Measurements from ENCODE around the gene GMCL2.

GMCL2 gene

DNA sequence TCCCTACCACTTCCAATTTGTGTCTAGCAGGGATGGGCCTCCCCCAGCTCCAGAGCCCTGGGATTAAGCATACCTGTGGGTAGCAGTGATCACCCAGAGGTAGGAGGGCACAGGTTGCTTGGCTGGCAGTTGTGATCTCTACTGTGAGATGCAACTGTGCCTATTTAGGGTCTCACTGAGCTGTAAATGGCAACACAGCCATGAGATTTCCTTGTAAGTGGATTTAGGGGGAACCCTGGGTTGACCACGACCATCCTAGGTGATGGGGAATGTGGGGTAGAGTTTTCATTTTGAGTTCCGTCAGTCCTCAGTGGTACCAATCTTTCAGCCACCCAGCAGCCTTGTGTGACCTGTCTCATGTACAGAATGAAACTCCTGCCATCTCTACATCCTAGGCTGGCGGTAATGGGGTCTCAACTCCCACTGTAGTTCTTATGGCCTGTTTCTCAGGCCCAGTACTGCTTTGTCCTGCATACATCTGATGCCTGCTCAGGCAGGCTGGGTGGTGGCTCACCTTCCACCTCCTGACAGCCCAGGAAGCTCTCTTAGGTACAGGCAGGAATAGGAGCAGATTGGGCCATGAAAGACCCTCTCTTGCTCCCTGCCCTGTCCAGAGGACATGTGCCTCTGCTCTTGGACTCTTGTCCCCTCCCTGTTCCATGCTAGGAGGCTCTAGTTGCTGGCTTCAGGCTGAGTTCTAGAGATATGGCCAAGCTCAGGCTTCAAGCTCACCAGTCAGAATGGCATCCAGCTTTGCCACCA is 25.3 kb upstream of the GMCL2 start:
- H3K27ac ChIP-seq (ENCODE audit: low read length), result no peak overlapping the region
- peaks cover 73 to 81% of the 10 kb centered on the region in 2 donors for H3K36me3 ChIP-seq (ENCODE audit: control insufficient read depth in 2 of 2, insufficient read depth in 2 of 2, low read length in 2 of 2)
- H3K4me3 ChIP-seq (ENCODE audit: low read length in 2 of 2), result no peak overlapping the region
- no peaks in the 10 kb centered on the region for H3K27me3 ChIP-seq (ENCODE audit: control insufficient read depth in 1 of 2, insufficient read depth in 2 of 2, low read length in 2 of 2)
- H3K4me1 ChIP-seq (ENCODE audit: control insufficient read depth, insufficient read depth, low read length), result peaks cover 3% of the 10 kb centered on the region
- H3K9me3 ChIP-seq (ENCODE audit: control insufficient read depth in 2 of 2, low read length in 2 of 2), result no peaks in the 10 kb centered on the region
- H3K9ac ChIP-seq (ENCODE audit: low read length in 2 of 2), result no peak overlapping the region

DNA sequence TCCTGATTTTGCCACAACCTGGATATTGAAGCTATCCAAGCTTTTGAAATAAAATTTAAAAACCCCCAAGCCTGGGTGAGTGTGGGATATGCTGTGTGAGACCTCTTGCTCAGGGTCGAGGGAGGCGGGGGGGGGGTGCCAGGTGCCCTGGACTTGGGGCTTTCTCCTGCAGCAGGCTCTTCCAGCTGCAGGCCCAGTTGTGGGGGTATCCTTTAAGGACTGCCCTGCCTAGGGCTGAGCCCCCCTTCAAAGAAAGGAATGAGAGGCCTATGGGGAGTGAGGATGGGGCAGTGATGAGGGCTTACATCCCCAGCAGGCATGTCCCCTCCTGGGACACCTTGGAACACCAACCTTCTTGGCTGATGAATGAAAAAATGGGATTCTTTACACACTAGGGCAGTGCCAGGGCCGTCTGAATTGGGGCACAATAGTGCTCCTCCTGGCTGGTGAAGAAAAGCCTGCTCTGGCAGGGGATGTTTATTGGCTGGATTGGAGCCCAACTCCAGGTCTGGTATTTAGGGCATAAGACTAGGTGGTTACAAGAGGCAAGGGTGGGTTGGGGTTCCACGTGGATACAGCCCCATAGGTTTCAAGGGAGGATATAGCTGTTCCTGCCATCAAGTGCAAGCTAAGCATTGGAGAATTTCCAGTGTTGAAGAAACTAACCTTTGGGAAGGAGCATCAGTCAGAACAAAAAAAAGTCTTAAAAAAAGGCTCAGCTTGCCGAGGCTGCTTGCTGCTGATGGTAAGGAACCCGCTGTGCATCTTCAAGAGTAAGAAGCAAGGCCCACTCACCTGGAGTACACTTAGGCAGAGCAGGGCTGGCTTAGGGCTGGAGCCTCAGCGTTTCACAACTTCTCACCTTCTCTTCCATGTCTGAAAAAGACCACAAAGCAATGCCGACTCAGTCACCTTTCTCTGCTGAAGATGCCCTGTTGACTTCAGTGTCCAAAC is 24.2 kb upstream of the GMCL2 start:
- Histone ChIP-seq H3K27me3 (ENCODE audit: control insufficient read depth in 1 of 2, insufficient read depth in 2 of 2, low read length in 2 of 2) (no peaks in the 10 kb centered on the region), H3K36me3 (ENCODE audit: control insufficient read depth in 2 of 2, insufficient read depth in 2 of 2, low read length in 2 of 2) (peaks cover 76 to 87% of the 10 kb centered on the region in 2 donors), H3K27ac (ENCODE audit: low read length) (no peak overlapping the region), H3K4me1 (ENCODE audit: control insufficient read depth, insufficient read depth, low read length) (peaks cover 13% of the 10 kb centered on the region), H3K9ac (ENCODE audit: low read length in 2 of 2) (peak overlapping the region in 1 of 2 donors; percentile 13), H3K9me3 (ENCODE audit: control insufficient read depth in 2 of 2, low read length in 2 of 2) (no peaks in the 10 kb centered on the region), H3K4me3 (ENCODE audit: low read length in 2 of 2) (no peak overlapping the region)

DNA sequence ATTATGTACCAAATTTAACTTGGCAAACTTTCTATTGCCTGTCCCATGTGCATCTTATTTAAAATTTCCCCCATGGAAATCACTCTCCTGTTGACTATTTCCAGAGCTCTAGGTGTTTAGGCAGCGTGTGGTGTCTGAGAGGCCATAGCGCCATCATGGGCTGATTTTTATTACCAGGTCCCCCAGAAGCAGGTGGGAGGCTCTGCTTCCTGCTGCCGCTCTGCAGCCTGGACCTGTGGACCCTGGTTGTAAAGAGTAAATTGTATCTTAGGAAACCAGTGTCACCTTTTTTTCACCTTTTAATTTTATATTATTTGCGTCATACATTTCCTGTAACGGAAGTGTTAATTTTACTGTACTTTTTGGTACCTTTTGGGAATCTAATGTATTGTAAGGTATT is 23.5 kb upstream of the GMCL2 start:
- Histone ChIP-seq H3K9me3 (ENCODE audit: control insufficient read depth in 2 of 2, low read length in 2 of 2) (no peaks in the 10 kb centered on the region), H3K27ac (ENCODE audit: low read length) (no peak overlapping the region), H3K4me1 (ENCODE audit: control insufficient read depth, insufficient read depth, low read length) (peaks cover 20% of the 10 kb centered on the region)

DNA sequence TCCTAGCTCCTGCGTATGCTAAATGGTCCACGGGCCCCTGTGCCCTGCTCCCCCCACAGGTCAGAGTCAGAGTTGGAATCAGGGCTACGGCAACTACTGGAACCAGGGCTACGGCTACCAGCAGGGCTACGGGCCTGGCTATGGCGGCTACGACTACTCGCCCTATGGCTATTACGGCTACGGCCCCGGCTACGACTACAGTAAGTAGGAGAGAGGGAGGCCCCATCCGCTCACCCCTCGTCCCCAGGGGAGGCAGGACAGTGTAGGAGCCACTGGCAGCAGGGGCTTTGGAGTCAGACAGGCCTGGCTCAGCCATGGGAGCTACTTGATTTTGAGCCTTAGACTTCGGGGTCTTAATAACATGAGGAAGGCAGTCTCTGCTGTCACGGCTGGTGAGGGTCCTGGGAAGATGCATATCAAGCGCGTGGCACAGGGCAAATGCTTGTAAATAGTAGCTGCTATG is 22.9 kb upstream of the GMCL2 start:
- peaks cover 24% of the 10 kb centered on the region for H3K4me1 ChIP-seq (ENCODE audit: control insufficient read depth, insufficient read depth, low read length)
- no peak overlapping the region for H3K9ac ChIP-seq (ENCODE audit: low read length in 2 of 2)

More for the DNA sequence above, 23.5 kb upstream of the GMCL2 start:
- peaks cover 71 to 81% of the 10 kb centered on the region in 2 donors for H3K36me3 ChIP-seq (ENCODE audit: control insufficient read depth in 2 of 2, insufficient read depth in 2 of 2, low read length in 2 of 2)
- H3K9ac ChIP-seq (ENCODE audit: low read length in 2 of 2), result no peak overlapping the region
- no peak overlapping the region for H3K4me3 ChIP-seq (ENCODE audit: low read length in 2 of 2)
- H3K27me3 ChIP-seq (ENCODE audit: control insufficient read depth in 1 of 2, insufficient read depth in 2 of 2, low read length in 2 of 2), result no peaks in the 10 kb centered on the region

DNA sequence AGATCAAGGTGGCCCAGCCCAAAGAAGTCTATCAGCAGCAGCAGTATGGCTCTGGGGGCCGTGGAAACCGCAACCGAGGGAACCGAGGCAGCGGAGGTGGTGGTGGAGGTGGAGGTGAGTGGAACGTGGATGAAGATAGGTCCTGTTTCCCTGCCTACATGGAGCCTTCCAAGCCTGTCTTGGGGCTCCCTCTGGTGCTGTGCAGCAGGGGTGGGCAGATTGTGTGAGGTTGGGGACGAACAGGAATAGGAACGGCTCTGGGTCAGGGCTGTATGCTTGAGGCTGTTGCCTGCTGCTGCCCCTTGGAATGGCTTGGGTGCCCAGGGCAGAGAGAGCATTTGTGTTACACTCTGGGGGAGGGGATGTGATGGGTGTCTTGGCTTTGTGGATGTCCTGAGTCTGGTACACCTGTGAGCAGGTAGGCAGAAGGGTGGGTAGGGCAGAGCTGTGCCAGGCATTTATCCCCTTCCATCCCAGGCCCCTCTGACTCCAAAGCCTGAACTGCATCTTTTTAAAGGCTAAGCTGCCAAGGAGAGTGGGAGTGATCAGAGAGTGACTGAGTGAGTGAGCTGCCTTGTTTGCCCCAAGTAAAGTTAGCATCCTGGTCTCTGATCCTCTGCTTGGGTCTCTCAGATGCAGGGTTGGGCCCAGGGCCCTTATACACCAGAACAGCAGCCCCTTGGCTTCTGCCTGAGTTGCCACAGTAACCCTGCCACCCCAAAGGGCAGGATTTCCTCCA is 22.3 kb upstream of the GMCL2 start:
- H3K4me3 ChIP-seq (ENCODE audit: low read length in 2 of 2), result no peak overlapping the region
- H3K27ac ChIP-seq (ENCODE audit: low read length), result no peak overlapping the region
- H3K27me3 ChIP-seq (ENCODE audit: control insufficient read depth in 1 of 2, insufficient read depth in 2 of 2, low read length in 2 of 2), result no peaks in the 10 kb centered on the region
- no peaks in the 10 kb centered on the region for H3K9me3 ChIP-seq (ENCODE audit: control insufficient read depth in 2 of 2, low read length in 2 of 2)
- H3K9ac ChIP-seq (ENCODE audit: low read length in 2 of 2), result no peak overlapping the region
- peaks cover 24% of the 10 kb centered on the region for H3K4me1 ChIP-seq (ENCODE audit: control insufficient read depth, insufficient read depth, low read length)
- peaks cover 63 to 70% of the 10 kb centered on the region in 2 donors for H3K36me3 ChIP-seq (ENCODE audit: control insufficient read depth in 2 of 2, insufficient read depth in 2 of 2, low read length in 2 of 2)

More for the DNA sequence above, 22.9 kb upstream of the GMCL2 start:
- Histone ChIP-seq H3K27me3 (ENCODE audit: control insufficient read depth in 1 of 2, insufficient read depth in 2 of 2, low read length in 2 of 2) (no peaks in the 10 kb centered on the region), H3K36me3 (ENCODE audit: control insufficient read depth in 2 of 2, insufficient read depth in 2 of 2, low read length in 2 of 2) (peaks cover 66 to 76% of the 10 kb centered on the region in 2 donors), H3K9me3 (ENCODE audit: control insufficient read depth in 2 of 2, low read length in 2 of 2) (no peaks in the 10 kb centered on the region), H3K4me3 (ENCODE audit: low read length in 2 of 2) (no peak overlapping the region), H3K27ac (ENCODE audit: low read length) (no peak overlapping the region)

DNA sequence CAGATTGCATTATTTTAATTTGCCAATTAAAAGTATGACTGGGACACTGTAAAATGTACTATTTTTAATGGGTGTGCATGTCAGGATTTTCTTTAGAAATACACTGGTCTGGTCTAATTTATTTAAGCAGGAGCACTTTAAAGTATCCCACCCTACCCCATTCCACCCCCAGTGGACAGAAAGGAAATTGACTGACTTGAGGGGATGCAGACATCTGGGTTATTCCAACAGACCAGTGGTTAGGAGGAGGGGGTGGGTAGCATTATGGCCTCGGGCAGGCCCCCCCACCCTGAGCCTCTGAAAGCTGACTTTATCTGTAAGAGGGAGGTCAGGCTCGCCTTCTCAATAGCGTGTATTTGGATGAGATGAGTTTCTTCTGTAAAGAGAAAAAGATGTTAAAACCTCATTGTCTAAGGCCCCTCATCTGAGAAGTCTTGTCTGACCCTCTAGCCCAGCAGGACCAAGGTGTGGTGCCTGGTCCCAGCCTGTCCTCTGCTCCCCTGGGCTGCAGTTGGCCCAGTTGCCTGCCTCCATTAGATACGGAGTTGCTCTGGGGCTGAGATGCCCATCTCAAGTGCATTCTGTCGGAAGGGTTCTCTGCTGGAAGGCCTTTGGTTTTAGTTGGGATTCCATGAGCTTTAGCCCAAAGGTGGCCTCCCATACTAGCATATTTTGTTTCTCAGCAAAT is 21.5 kb upstream of the GMCL2 start:
- Histone ChIP-seq H3K27ac (ENCODE audit: low read length) (no peak overlapping the region), H3K4me3 (ENCODE audit: low read length in 2 of 2) (no peak overlapping the region), H3K4me1 (ENCODE audit: control insufficient read depth, insufficient read depth, low read length) (peaks cover 28% of the 10 kb centered on the region), H3K27me3 (ENCODE audit: control insufficient read depth in 1 of 2, insufficient read depth in 2 of 2, low read length in 2 of 2) (no peaks in the 10 kb centered on the region), H3K9me3 (ENCODE audit: control insufficient read depth in 2 of 2, low read length in 2 of 2) (no peaks in the 10 kb centered on the region), H3K36me3 (ENCODE audit: control insufficient read depth in 2 of 2, insufficient read depth in 2 of 2, low read length in 2 of 2) (peaks cover 55 to 62% of the 10 kb centered on the region in 2 donors), H3K9ac (ENCODE audit: low read length in 2 of 2) (no peak overlapping the region)

DNA sequence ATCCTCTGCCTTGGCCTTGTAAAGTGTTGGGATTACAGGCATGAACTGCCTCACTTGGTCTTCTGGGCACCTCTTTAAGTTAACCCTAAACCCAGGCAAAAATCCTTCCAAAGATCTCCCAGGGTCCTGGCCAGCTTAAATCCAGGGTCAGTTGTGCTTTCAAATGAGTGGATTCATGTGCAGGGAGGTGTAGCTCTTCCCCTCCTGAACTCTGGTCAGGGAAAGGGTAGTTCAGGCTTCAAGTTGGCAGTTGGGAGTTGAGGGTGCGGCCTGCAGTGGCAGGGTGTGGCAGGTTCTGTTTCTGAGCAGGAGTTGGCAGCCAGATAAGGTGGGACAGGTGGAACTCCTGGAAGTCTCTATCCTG is 20.7 kb upstream of the GMCL2 start:
- no peak overlapping the region for H3K9ac ChIP-seq (ENCODE audit: low read length in 2 of 2)
- no peak overlapping the region for H3K4me3 ChIP-seq (ENCODE audit: low read length in 2 of 2)
- H3K27me3 ChIP-seq (ENCODE audit: control insufficient read depth in 1 of 2, insufficient read depth in 2 of 2, low read length in 2 of 2), result no peaks in the 10 kb centered on the region
- no peaks in the 10 kb centered on the region for H3K9me3 ChIP-seq (ENCODE audit: control insufficient read depth in 2 of 2, low read length in 2 of 2)
- H3K36me3 ChIP-seq (ENCODE audit: control insufficient read depth in 2 of 2, insufficient read depth in 2 of 2, low read length in 2 of 2), result peaks cover 53 to 55% of the 10 kb centered on the region in 2 donors
- no peak overlapping the region for H3K27ac ChIP-seq (ENCODE audit: low read length)
- peaks cover 29% of the 10 kb centered on the region for H3K4me1 ChIP-seq (ENCODE audit: control insufficient read depth, insufficient read depth, low read length)

DNA sequence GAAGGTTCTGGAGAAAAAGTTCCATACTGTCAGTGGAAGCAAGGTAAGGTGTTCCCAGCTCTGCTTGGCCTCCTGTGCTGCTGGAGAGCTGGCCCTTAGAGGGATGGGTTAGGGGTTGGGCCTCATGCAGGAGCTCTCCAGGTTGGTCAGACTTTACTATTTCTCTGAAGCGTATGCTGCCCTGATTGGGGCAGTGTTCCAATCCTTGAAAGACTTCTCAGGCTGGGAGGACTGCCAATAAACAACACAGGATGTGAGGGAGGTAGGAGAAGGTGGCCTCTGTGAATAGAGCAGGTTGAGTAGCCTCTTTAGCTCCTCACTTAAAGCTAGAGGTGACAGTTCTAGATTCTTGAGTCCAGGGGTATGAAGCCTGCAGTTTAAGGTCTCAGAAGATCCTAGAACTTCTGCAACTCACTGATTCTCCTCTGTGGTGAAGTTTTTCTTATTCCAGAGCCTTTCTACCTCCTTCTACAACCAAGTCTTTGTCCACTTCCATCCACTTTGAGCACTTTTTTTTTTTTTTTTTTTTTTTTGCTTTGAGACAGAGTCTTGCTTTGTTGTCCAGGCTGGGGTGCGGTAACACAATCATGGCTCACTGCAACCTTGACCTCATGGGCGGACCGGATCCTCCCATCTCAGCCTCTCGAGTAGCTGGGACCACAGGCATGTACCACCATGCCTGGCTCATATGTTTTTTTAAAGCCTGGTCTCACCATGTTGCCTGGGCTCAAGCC is 20.2 kb upstream of the GMCL2 start:
- peaks cover 27% of the 10 kb centered on the region for H3K4me1 ChIP-seq (ENCODE audit: control insufficient read depth, insufficient read depth, low read length)
- no peaks in the 10 kb centered on the region for H3K27me3 ChIP-seq (ENCODE audit: control insufficient read depth in 1 of 2, insufficient read depth in 2 of 2, low read length in 2 of 2)
- peak overlapping the region; percentile 41 for H3K27ac ChIP-seq (ENCODE audit: low read length)
- peak overlapping the region in 1 of 2 donors; percentile 29 for H3K9ac ChIP-seq (ENCODE audit: low read length in 2 of 2)
- H3K4me3 ChIP-seq (ENCODE audit: low read length in 2 of 2), result no peak overlapping the region
- no peaks in the 10 kb centered on the region for H3K9me3 ChIP-seq (ENCODE audit: control insufficient read depth in 2 of 2, low read length in 2 of 2)
- H3K36me3 ChIP-seq (ENCODE audit: control insufficient read depth in 2 of 2, insufficient read depth in 2 of 2, low read length in 2 of 2), result peaks cover 48 to 50% of the 10 kb centered on the region in 2 donors

DNA sequence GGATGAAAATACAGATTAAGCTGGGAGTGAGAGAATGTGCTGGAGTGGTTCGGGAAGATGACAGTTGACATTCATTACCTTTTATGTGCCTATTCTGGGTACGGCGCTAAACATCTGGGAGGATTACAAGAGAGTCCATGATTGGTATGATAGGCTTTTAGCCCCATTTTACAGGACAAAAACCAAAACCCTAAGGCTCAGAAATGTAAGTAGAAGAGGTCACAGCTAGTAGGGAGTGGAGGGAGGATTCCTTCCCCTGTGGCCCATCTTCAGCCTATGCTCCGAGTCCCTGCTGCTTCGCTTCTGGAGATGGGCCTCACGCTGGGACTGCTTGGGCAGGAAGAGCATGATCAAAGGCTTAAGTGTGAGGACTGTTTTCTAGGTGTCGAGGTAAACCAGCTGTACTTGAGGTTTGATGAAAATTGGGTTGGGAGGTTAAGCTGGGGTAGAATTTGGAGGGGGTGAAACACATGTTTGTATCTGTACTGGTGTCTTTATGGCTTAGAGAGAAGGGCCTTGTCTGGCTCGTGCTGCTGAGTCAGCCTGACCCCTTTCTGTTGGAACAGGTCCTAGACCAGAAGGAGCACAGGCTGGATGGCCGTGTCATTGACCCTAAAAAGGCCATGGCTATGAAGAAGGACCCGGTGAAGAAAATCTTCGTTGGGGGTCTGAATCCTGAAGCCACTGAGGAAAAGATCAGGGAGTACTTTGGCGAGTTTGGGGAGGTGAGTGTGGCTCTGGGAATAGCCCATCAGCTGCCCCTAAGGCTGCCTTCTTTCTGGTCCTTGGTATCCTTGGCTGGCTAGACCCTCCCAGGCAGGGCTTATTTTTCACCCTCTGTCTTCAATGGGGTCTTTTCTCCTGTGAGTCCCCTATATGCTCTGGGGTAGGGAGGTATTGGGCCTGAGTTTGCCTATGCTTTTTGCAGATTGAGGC is 19.3 kb upstream of the GMCL2 start:
- no peaks in the 10 kb centered on the region for H3K27me3 ChIP-seq (ENCODE audit: control insufficient read depth in 1 of 2, insufficient read depth in 2 of 2, low read length in 2 of 2)
- H3K9me3 ChIP-seq (ENCODE audit: control insufficient read depth in 2 of 2, low read length in 2 of 2), result no peaks in the 10 kb centered on the region
- peak overlapping the region; percentile 88 to 94 for H3K4me3 ChIP-seq (ENCODE audit: low read length in 2 of 2)
- peak overlapping the region; percentile 41 for H3K27ac ChIP-seq (ENCODE audit: low read length)
- H3K4me1 ChIP-seq (ENCODE audit: control insufficient read depth, insufficient read depth, low read length), result peaks cover 27% of the 10 kb centered on the region
- peak overlapping the region; percentile 58 to 70 for H3K9ac ChIP-seq (ENCODE audit: low read length in 2 of 2)
- peaks cover 39 to 41% of the 10 kb centered on the region in 2 donors for H3K36me3 ChIP-seq (ENCODE audit: control insufficient read depth in 2 of 2, insufficient read depth in 2 of 2, low read length in 2 of 2)
